Measurements from ENCODE around the gene RAB11FIP4.

Gene RAB11FIP4

DNA sequence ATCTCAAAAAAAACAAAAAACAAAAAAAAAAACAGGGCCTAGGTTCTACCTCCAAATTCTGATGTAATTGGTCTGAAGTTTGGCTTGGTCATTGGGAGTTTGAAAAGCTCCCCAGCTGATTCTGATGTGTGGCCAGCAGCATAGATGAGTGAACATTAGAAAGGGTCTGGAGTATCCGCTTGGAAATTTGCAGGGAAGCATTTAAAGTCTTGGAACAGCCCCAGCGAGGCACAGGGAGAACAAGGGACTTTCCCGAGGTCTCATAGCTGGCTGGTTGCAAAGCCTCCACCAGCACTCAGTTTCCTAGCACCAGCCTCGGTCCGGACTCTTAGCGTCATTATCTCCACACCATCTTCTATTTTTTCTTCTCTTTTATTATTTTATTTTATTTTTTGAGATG is 70.8 kb downstream of the RAB11FIP4 start:
- no peak for DNase-seq

DNA sequence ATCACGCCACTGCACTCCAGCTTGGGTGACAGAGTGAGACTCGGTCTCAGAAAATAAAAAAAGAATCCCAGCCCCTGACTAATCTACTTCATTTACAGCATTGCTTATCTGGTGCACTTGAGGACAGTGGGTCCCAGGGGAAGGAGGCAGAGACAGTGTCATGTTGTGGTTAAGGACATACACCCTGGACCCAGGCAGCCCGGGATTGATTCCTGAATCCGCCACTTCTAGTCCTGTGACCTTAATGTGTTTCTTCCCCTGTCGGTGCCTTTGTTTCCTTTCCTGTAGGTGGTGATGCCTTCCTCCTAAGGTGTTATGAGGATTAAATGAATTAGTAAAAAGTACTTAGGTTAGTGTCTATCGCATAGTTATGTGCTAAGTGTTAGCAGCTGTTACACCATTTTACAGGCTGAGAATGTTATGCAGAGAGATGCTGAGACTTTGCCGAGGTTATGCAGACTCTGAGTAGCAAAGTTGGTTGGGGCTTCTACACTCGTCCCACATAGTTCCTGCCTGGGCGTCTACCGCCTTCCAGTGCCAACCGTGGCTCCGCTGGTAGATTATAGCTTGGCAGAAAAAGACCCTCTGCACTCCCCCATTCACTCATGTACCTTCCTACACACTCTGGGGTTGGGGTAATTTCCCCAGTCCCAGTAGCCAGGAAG is 74.8 kb downstream of the RAB11FIP4 start:
- no peak for DNase-seq

DNA sequence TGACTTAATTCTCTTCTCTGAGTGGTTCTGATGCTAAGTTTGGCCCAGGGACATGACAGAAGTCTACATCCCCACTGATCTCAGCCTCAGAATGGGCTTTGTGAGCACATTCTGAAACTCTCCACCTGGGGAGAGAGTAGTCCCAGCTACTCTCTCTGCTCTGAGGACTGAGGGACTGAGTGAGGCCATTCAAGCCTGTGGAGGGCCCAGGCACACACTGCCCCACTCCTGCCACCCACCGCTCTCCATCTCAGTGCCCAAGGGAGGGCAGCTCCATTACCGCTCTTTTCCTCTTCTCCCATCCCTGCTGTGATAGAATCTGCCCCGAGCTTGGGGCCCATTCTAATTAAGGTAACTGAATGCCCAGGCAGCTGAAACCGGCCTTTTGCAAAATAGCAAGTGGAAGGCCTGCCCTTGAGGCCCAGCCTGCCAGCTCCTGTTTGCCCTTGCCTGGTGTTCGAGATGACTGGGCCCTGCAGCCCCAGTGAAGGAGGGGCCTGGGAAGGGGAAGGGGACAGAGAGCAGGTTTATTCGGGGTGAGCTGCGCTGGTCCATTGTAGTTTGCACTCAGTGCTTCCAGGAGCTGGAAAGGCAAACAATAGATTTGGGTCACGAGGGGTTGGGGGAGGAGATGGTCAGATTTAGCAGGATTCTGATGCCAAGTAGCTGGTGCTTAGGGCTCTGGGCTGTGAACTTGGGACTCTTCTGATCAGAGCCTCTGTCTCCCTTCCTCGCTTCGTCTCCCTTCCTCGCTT is 76.2 kb downstream of the RAB11FIP4 start:
- no peak for DNase-seq

DNA sequence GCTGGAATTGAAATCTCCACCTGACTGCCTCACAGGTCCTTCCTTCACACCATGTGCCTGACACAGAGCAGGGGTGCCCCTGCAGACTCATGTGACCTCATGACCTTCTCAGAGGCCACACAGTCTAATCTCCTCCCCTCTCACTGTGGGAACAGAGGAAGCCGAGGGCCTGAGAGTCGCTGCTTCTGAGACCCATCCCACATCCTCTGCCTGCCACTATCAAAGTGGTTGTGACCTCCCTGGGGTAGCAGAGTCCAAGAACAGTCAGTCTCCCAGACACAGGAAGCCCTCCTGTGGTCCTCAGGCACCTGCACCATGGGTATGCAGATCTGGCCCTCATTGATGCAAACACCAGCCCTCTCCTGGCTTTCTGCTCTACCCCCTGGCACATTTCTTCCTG is 78.5 kb downstream of the RAB11FIP4 start:
- DNase-seq: no peak

DNA sequence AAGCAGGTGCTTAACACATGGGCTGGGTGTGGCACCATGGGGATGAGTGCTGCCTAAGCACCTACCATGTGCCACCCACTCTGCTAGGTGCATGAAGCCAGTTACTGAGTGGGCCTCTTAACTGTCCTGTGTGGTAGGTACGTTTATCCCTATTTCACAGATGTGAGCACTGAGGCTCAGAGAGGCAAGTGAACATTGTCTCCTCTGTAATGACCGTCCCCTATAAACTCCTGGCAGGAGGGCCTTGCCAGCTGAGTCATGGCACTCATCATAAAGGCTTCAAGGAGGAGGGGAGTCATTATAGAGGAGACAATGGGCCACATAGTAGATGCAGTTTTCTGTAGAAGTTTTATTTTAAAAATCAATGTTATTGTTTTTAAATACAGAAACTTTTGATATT is 79.1 kb downstream of the RAB11FIP4 start:
- no peak for DNase-seq

DNA sequence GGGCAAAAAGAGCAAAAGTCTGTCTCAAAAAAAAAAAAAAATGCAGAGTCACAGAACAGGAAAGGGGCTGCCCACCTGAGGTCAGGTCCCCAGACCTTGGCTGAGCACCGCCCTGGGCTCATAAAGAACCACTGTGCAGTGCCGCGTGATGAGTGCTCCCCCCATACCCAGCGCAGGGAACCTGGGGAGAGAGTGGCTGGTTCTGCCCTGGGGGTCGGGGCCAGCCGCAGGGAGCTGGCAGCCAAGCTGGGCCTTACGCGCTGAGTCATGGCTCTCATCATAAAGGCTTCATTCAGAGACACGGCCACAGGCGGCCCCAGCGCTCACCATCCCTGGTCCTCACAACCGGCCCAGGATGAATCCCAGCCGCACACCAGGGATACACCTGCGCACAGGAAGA is 80.7 kb downstream of the RAB11FIP4 start:
- DNase-seq: no peak

DNA sequence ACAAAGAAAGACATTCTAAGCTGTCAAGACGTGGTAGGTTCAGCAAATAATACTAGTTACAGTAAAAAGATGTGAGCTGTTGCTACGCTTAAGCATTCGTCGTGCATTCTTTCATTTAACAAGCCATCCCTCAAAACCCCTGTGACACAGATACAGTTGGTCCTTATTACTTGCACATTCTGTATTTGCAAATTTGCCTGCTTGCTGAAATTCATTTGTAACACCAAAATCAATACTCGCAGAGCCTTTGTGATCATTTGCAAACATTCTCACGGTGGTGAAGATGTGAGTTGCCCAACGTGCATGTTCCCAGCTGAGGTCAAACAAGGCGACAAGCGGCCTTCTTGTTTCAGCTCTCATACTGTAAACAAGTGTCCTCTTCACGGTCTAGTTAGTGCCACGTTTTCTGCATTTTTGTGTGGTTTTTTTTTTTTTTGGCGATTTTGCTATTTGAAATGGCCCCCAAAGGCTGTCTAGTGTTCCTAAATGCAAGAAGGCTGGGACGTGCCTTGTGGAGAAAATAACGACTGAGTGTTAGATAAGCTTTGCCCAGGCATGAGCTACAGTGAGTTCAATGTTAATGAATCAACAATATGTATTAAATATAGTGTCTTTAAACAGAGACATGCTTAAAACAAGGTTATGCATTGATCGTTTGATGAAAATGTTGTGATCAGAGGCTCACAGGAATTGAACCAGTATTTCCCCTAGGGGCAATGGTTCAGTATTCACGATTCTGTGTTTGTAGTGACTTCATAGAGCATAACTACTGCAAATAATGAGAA is 84.1 kb downstream of the RAB11FIP4 start:
- DNase-seq: no peak

DNA sequence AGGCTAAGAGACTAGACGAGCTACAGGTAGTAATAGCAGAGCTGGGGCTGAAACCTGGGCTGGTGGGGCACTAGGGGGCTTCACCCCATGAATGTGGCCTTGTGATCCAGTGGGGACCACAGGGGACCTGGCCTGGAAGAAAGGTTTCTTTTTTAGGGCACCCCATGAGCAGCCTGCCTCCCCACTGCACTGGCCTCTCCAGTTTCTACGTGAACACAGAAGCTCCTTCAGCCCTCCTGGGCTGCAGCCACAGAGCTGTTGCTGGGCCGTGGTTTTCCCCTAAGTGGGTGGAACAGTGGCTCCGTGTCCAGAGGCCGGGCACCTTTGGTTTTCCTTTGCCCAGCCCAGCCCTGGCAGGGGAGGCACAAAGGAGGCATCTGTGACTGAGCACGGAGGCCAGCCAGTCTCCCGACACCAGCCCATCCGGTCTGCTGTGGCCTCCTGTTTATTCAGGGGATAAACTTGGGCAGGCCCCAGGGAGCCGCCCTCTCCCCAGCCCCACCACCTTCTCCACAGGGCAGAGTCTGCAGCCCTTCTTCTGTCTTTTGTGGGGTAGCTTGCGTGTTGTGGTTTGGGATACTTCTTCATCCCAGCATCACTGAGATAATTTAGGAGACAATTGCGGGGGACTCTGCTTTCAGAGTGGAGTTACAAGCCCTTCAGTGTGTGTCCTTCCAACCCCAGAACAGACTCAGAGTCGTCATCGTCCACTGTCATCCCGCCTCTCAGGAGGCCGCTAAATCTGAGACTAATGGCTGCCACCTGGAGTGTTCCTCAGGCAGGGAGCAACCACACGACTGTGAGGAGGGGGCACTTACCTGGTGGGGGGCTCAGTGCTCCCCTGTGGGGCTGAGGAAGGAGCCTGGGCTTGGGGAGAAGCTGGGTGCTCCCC is 85.3 kb downstream of the RAB11FIP4 start:
- DNase-seq: no peak

DNA sequence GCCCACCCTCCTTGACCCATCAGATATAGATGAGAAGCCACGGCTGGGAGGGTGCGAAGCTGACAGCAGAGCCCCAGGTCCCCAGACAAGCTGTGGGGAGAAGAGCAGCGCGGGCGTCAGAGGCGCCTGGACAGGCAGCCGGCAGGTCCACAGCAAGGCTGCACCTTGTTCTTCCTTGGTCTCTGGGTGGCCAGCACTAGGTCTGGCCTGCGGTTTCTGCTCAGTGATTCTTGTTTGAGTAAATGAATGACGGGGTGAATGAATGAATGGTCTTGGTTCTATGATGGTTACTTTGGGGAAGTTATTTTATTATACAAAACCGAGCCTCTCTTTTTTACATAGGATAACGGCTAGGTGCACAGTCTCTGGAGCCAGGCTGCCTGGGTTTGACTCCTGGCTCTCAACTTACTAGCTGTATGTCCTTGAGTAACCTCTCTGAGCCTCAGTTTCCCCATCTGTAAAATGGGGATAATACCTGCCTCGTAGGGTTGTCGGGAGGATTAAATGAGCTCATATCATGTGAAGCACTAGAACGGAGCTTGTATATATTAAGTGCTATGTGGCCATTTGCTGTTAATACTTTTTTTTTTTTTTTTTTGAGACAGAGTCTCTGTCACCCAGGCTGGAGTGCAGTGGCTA is 86.1 kb downstream of the RAB11FIP4 start:
- no peak for DNase-seq

DNA sequence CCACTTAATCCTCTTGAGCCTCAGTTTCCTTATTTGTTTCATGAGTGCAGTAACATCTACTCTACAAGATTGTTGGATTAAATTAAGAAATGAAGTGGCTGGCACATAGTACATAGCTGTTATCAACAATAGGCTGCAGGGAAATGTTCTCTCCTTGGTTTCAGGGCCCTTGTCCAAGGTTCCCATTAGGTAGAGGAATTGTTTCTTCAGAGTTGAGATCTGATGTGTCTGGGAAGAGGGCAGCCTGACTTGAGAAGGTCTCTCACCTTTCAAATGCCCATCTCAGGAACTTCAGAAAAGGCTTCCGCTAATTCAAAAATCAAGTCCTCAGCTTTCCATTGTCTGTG is 87.6 kb downstream of the RAB11FIP4 start:
- DNase-seq: no peak

DNA sequence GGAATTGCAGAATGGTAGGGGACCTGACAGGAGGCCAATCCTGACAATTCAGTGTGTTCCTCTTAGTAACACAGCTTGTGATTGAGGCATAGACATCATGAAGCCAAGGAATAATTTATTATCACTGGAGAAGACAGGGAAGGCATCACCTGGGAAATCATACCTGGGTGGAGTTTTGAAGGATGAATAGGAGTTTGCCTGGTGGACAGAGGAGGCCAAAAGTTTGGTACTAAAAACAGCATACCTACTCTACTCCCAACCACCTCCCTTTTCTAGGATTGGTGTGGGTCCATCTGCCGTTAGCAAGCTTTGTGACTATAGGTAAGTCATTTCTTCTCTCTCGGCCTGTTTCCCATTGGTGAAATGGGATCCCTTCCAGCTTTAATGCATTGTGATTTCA is 88.0 kb downstream of the RAB11FIP4 start:
- no peak for DNase-seq

DNA sequence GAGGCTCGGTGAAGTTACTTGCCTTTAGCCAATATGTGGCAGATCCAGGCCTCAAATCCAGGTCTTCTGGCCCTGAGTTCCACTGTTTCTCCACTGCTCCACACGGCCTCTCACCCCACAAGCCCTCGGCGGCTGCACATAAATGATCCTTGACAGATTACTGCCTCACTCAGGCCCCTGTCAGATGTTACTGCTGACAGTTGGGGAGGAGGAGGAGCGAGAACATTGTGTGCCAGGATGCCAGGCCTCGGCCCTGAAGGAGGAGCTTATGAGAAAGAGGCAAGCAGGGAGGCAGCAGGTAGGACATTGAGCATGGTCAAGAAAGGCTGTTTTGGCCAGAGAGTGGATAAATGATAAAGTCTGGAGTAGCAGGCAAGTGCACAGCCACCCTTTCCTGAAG is 88.6 kb downstream of the RAB11FIP4 start:
- no peak for DNase-seq

DNA sequence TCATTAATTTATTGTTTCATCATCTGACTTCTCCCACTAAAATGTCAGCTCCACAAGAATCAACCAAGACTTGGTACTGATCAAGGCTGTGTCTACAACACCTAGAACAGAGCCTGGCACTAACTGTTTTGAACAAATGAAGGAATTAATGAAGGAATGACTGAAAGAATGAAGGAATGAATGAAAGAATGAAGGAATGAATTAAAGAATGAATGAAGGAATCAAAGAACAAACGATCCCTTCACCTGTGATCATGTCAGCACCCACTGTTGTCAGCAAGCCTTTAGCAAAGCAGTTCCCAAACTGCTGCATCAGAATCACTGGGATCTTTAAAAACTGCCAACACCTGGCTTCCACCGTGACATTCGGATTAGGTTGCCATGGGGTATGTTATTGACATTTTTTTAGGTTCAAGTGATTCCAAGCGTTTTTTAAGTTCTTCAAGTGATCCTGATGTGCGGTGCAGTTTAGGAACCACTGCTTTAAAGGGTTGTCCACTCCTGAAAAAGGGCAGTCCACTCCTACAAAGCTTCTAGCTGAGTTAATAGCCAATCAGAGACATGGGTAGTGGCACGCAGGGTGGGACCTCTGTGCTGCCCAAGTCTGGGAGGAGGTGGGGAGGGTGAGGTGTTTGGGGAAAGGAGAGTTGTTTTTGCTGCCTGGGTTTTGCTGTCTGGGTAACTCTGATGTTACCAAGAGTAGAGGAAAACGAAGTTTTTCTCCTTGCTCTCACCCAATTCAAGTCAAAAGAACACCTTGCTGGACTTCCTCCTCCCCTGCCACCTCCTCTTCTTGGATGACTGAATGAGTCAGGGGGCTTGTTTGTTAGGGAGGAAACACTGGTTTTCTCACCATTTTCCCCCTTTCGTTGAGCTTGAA is 89.7 kb downstream of the RAB11FIP4 start:
- DNase-seq: no peak

DNA sequence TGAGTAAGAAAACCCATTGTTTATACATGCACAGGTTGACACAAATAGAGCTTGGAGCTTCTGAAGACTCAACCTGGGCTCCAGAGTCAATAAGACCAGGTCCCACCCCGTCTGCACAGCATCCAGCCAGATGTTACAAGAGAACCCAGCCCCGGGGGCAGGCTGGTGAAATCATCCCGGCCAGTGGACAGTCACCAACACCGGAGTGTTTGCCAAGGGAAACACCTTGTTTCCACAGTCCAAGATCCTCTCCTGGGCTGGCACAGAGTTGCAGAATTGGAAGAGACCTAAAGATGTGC is 90.3 kb downstream of the RAB11FIP4 start:
- DNase-seq: no peak

DNA sequence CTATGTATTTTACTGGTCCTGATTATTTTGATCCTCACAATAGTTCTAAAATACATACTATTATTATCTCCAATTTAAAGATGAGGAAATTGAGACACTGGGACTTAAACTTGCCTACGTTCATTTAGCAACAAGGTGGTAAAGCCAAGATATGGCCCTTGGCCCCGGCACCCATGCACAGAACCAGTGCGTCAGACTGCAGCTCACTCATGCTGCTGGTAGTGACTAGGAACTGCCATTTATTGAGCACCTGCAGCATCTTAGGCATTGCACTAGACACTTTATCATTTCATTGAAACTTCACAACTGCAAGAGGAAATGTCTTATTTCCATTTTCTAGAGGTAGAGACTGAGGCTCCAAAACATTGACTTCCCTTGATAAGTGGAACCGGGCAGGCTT is 93.3 kb downstream of the RAB11FIP4 start:
- DNase-seq: no peak

DNA sequence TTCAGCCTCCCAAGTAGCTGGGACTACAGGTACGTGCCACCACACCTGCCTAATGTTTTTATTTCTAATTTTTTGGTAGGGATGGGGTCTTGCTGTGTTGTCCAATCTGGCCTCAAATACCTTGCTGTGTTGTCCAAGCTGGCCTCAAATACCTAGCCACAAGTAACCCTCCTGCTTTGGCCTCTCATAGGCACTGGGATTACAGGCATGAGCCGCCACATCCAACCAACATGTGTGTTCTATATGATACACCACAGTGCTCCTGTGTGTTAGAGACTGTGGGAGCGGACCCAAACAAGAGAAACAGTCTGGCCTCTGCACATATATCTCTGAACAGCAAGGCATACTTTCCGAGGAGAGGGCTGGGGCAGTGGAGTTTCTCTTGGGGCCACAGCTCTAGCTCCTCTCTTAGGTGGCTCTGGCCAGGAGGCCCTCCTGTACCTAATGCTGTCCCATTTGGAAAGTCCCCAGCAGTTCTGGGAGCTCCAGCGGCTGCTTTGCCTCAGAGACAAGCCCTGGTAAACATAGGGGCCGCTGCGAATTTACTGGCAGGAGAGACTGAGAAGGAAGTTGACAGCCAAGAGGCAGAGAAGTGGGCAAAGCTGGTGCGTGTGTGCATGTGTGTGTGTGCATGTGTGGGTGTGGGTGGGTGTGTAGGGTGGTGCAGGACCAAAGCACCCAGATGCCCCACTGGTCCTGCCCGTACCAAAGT is 95.0 kb downstream of the RAB11FIP4 start:
- DNase-seq: no peak

DNA sequence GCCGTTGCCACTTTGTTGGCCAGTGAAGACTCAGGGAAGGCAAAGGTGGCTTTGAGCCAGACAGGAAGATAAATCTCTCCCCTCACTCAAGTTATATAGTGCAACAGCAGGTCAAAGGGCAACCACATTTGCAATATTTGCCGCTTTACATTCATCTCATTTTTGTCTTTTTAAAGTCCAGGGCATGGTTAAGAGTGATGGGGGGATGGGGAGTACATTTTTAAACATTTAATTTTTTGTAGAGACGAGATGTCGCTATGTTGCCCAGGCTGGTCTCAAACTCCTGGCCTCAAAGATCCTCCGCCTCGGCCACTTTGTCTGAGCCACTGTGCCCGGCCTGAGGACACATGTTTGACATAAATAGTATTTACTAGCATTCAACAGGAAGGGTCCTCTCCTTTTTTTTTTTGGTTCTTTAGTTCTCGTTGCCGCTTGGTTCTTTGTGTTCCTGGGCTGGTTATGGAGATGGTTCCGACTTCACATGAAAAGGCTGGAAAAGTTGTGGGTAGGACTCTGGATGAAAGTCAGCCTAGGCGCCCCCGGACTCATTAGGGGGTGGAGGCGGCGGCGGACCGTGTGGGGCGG is 95.7 kb downstream of the RAB11FIP4 start:
- DNase-seq: no peak

DNA sequence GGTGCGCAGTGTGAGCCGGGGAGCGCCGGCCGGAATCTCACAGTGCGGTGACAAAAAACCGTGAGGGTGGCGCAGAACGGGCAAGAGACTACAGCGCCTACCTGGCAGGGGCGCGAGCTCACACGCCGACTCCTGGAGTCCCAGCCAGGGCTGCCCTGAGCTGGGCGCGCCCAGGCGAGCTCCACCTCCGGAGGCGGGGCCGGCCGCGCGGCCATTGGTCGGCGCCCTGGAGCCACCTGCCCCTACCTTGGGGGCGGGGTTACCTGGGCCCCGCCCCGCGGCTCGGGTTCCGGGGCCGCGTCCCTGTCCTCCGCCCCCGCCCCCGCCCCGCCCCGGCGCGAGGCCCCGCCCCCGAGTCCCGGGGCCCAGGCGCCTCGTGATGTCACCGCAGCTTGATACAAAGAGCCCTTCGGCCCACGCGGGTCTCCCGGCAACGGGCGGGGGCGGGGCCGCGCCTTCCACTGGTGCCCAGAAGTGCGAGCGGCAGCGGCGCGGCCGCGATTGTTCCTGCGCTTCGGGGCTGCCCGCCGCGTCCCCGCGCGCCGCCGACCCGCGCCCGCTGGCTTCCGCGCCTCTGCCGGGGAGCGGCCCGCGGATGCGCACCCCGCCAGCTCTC is 96.3 kb downstream of the RAB11FIP4 start:
- no peak for DNase-seq

DNA sequence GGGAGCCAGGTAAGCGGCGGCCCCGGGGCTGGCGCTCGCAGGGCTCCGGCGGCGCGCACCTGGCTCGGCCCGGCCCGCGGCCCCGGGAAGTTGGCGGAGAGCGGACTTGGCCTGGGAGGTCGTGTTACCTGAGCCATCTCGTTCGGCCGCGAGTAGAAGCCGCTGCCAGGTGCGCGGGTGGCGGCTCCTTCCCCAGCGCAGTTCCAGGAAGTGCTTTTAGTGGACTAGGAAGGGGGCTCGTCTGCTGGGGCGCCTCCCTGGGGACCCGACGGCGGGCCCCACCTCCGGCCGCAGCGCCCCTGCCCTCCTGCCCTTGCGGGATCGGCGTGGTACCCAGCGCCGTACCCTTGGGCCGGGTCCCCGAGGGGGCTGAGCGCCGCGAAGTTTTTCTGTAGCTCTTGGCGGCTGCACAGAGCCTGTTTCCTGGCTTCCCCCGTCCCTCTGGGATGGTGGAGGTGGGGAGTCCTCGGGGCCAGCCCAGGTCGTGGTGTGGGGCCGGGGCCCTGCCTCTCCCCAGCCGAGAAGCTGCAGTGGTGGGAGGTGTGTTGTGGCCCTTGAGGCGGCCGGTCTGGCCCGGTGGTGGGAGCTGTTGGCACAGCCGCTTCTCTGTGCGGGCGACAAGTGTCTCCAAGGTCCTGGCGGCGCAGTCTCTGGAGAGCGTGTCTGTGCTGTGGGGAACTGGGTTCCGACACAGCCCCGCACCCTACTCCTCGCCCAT is 96.9 kb downstream of the RAB11FIP4 start:
- no peak for DNase-seq

DNA sequence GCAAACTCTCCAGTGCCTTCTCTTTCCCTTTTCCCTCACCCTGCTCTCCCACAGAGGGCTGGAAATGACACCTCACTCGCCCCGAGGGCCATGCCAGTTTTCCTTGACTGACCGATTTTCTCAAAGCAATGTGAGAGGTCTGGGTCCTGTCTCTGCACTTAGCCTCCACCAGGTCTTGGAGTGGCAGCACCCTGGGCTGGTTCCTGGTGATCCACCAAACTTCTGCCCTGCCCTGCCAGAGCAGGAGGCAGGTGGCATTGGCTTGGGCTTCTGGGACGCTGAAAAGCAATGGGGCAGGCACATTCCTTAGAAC is 97.5 kb downstream of the RAB11FIP4 start:
- no peak for DNase-seq

Measured in fibroblast of upper back skin (primary cell).